ENCODE results near the gene LNX1. TPM values are rescaled to one million over a fixed set of nuclear protein-coding genes. Genes with fewer than 3 reads are reported as not detected.

LNX1 gene
- polyA plus RNA-seq, 3 donors: 14.4 to 18.4 (median 14.6) TPM

- DNase-seq: no peak
These were observed 15.7 kb downstream of the LNX1 start for GRCh38 chr4:53575552-53575951.

GRCh38 chr4:53574528-53574927, 16.8 kb downstream of the LNX1 start:
- DNase-seq: no peak

GRCh38 chr4:53573696-53574095, 17.6 kb downstream of the LNX1 start:
- no peak for DNase-seq

GRCh38 chr4:53572600-53572994, 18.7 kb downstream of the LNX1 start:
- no peak for DNase-seq

GRCh38 chr4:53571936-53572599, 19.2 kb downstream of the LNX1 start:
- no peak for DNase-seq

DNA sequence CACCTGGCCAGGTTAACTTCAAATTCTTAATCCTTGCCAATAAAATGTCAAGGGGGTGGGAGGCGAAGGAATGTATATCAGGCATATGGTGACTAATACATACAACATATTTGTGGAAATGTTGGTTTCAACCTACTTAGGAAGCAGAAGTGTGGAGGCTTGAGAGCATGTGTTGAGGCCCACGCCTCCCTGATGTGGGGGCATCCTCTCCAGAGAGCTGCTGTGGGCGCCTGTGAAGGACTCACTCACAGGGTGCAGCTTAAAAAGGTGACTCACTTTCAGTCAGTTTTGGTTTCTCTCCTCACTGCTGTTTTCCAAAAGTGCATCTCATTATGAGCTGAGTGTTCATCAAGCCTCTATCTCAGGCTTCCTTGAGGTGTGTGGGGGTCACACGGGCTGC, 27.5 kb downstream of the LNX1 start:
- DNase-seq: no peak

GRCh38 chr4:53562409-53562808, 28.9 kb downstream of the LNX1 start:
- no peak for DNase-seq

GRCh38 chr4:53559021-53559620, 32.2 kb downstream of the LNX1 start:
- DNase-seq: no peak

DNA sequence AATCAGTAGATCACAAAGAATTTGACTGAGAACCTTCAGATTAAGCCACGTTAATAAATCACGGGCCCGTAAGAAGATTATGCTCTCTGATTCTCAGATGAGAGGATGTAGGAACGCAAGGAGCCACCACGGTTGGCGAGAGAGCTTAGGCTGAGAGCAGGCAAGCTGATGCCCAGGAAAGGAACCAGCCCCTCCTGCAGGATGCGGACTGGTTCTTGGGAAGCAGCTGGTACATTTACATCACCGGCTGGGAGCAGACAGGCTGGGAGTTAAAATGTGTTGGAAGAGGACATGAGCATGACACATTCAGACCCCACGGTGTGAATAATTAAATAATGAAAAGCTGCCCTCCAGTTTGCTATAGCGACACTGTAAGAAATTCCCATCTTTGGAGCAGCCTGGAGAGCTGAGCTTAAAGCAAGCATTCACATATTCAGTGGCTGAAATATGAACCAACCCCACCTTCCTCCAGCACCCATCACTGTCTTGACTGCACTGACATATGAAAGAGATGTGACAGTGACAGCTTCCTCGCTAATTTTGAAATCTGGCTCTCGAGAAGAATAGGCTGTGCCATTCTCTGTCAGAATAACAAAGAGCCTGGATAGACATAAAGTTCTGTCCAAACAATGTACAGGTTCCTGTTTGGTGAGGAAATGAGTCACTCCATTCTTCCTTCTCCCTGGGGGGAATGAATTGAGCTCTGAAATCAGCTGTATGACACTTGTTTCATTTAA, 33.1 kb downstream of the LNX1 start:
- DNase-seq: no peak

- no peak for DNase-seq
These were observed 33.6 kb downstream of the LNX1 start for GRCh38 chr4:53557669-53558064.

GRCh38 chr4:53556651-53557050, 34.6 kb downstream of the LNX1 start:
- no peak for DNase-seq

- DNase-seq: no peak
These were observed 37.6 kb downstream of the LNX1 start for GRCh38 chr4:53553486-53554210.

- no peak for DNase-seq
These were observed 38.6 kb downstream of the LNX1 start for GRCh38 chr4:53552711-53553110.

DNA sequence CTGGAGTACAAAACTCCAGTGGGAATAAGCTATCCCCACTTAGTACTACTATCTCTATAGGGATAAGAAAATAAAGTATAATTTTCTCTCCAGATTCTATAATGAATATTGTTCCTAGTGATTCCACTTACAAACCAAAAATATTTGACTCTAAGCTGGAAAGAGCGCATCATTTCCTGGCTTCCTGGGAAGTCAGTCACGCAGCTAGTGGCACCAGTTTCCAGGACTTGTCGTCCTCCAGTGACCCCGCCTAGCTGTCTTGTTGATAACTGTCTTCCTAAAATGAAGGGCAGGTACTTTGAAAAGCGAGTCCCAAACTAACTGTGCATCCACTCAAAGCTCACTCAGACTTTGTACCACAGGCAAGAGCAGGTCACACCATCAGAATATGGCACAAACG, 39.3 kb downstream of the LNX1 start:
- no peak for DNase-seq

- no peak for DNase-seq
These were observed 39.9 kb downstream of the LNX1 start for GRCh38 chr4:53551281-53551864.

DNA sequence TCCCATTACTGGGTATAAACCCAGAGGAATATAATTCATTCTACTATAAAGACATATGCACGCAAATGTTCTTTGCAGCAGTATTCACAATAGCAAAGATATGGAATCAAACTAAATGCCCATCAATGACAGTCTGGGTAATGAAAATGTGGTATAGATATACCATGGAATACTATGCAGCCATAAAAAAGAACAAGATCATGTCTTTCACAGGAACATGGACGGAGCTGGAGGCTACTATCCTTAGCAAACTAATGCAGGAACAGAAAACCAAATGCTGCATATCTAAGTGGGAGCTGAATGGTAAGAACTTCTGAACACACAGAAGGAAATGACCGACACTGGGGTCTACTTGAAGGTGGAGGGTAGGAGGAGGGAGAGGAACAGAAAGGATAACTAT, 42.6 kb downstream of the LNX1 start:
- no peak for DNase-seq

- DNase-seq: no peak
These were observed 43.3 kb downstream of the LNX1 start for GRCh38 chr4:53547983-53548382.

- DNase-seq: no peak
These were observed 45.2 kb downstream of the LNX1 start for GRCh38 chr4:53545942-53546581.

DNA sequence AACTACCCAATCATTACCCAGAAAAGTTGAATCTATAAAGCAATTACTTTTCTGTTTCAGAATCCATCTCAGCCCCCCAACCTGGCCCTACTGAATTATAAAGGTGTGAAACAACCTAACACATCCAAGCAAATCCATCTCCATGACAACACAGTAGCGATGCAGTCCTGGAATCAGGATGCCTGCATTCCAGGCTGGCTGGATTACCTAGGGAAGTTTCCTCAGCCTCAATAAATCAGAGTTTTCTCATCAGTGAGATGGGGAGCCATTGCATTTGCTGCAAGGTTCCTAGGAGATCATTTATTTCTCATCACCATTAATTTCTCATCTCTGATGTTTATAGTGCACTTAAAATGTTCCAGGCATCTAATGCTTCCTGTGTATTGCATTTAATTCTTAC, 46.0 kb downstream of the LNX1 start:
- no peak for DNase-seq

GRCh38 chr4:53543561-53543960, 47.7 kb downstream of the LNX1 start:
- no peak for DNase-seq

DNA sequence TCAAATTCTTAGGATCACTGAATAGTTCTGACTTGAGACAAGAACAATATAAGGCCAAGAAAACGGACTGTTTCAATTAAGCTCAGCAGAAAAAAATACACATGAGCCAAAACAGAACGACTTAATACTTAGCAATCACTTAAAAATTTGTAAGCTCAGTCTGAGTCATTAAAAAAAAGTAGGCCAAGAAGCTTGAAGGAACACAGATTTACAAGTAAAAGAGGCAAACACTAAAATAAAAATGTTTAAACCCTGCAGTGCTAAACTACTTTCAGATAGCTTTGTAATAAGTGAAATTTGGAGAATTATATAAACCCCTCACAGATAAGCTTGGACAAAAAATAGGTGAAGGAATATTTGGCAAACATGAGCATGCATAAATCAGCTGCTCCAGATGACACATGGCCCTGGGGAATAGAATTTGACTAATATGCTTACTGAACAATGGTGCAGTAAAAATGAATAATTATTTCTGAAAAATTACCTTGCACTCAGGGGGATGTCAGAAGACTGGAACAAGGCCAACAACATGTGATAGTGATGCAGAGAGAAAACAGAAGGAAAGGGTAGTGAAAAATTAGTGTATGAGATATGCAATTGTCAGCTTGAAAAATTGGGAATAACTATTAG, 49.6 kb downstream of the LNX1 start:
- peak; percentile 28 for DNase-seq
